GM12878 (cell line): Measurements from ENCODE around the gene CDK5R1. TPM values are rescaled to one million over a fixed set of nuclear protein-coding genes. Genes with fewer than 3 reads are reported as not detected.

Source experiments
- ATAC-seq: fragments of 200-7000 bp; cut with Tn5 transposase; 3 replicates; pipeline ENCODE4 v1.9.1; 2020; ENCODE audit warnings: mild to moderate bottlenecking, moderate library complexity
- BruUV-seq: library from RNA; stranded (reverse); fragments of 400-500 nt; replicated peaks from 2 replicates; lab custom pipeline; 2021; lab: Mats Ljungman, UMichigan
- CTCF ChIA-PET: fragments of 300-600 bp; sonication (Branson Sonifier 250); formaldehyde crosslinking; extraction: SDS; loops from one replicate; lab custom pipeline; 2021; ENCODE audit warnings: inconsistent platforms; lab: Yijun Ruan, JAX
- POLR2A ChIA-PET: fragments of 350-600 bp; formaldehyde crosslinking; extraction: SDS; loops from one replicate; lab custom pipeline; 2021; ENCODE audit warnings: inconsistent platforms; lab: Charles Lee
- RAD21 ChIA-PET: fragments of 300-600 bp; sonication (Branson Sonifier 250); formaldehyde crosslinking; loops from one replicate; lab custom pipeline; 2023; ENCODE audit warnings: antibody characterized with exemption; ENCODE audit not compliant: unreplicated experiment; lab: Charles Lee
- SMC1A ChIA-PET: fragments of 300-600 bp; sonication (Branson Sonifier 250); formaldehyde crosslinking; loops from one replicate; lab custom pipeline; 2023; ENCODE audit not compliant: unreplicated experiment, uncharacterized antibody; lab: Charles Lee
- DNase-seq: peaks from one replicate; pipeline ENCODE4 v3.0.0-alpha.2; 2011; ENCODE audit warnings: low read depth, low spot score
- FAIRE-seq: peaks from 3 replicates; lab custom pipeline; 2011; peaks lifted over from hg19 to GRCh38; lab: Jason Lieb, UNC
- H2AFZ ChIP-seq: 2 replicates; pipeline ENCODE4 v1.6.0; 2011; ENCODE audit warnings: low read depth, low read length, control low read depth; ENCODE audit not compliant: control insufficient read depth
- H3K27ac ChIP-seq: 2 replicates; pipeline ENCODE4 v1.5.1; 2011; ENCODE audit warnings: control low read depth; ENCODE audit not compliant: control insufficient read depth, insufficient read depth
- H3K27me3 ChIP-seq, 2 experiments: replicated peaks in 1 of 2; 2 replicates each; pipeline versions ENCODE4 v1.6.0 to v1.6.1; 2011; ENCODE audit warnings: low read length in 1 of 2; ENCODE audit not compliant: control insufficient read depth in 2 of 2, insufficient read depth in 2 of 2
- H3K36me3 ChIP-seq, 2 experiments: 2 replicates each; pipeline ENCODE4 v1.5.1; 2011; ENCODE audit warnings: low read length in 1 of 2; ENCODE audit not compliant: control insufficient read depth in 2 of 2, insufficient read depth in 2 of 2
- H3K4me1 ChIP-seq: 2 replicates; pipeline ENCODE4 v1.6.1; 2011; ENCODE audit warnings: mild to moderate bottlenecking, low read length, moderate library complexity, mixed read lengths; ENCODE audit not compliant: control insufficient read depth, insufficient read depth
- H3K4me2 ChIP-seq: 2 replicates; pipeline ENCODE4 v1.6.0; 2011; ENCODE audit warnings: control low read depth; ENCODE audit not compliant: control insufficient read depth, insufficient read depth
- H3K4me3 ChIP-seq: fragments of 200-600 bp; sonication (generic); 2 replicates; pipeline ENCODE4 v1.5.1; 2016
- H3K79me2 ChIP-seq: 2 replicates; pipeline ENCODE4 v1.6.0; 2011; ENCODE audit warnings: low read length; ENCODE audit not compliant: control insufficient read depth, insufficient read depth
- H3K9ac ChIP-seq: 2 replicates; pipeline ENCODE4 v1.8.0; 2011; ENCODE audit warnings: low read length, control low read depth, mixed read lengths; ENCODE audit not compliant: control insufficient read depth, insufficient read depth
- H3K9me3 ChIP-seq: replicated peaks from 3 replicates; pipeline ENCODE4 v1.5.1; 2011; ENCODE audit warnings: mild to moderate bottlenecking, low read length; ENCODE audit not compliant: control insufficient read depth, insufficient read depth
- H4K20me1 ChIP-seq: 2 replicates; pipeline ENCODE4 v1.6.0; 2011; ENCODE audit not compliant: control insufficient read depth, insufficient read depth
- ASH2L ChIP-seq: fragments of 300-600, 200-600 bp; sonication (generic); IDR thresholded peaks from 2 replicates; pipeline ENCODE4 v1.6.1; 2017; ENCODE audit warnings: low read depth, mild to moderate bottlenecking, borderline replicate concordance
- BACH1 ChIP-seq: fragments of 450-650 bp; IDR thresholded peaks from 2 replicates; pipeline ENCODE4 v1.6.1; 2017; ENCODE audit warnings: mild to moderate bottlenecking, borderline replicate concordance
- EZH2 ChIP-seq: IDR thresholded peaks from 2 replicates; pipeline ENCODE4 v1.6.1; 2012; ENCODE audit warnings: low read depth, mild to moderate bottlenecking, control low read depth, inconsistent platforms, low read length, borderline replicate concordance; ENCODE audit not compliant: control insufficient read depth
- JUNB ChIP-seq: IDR thresholded peaks from 2 replicates; pipeline ENCODE4 v1.6.1; 2016; ENCODE audit warnings: antibody characterized with exemption, mild to moderate bottlenecking
- JUND ChIP-seq: IDR thresholded peaks from 2 replicates; pipeline ENCODE4 v1.6.1; 2012; ENCODE audit warnings: low read depth, mild to moderate bottlenecking, low read length, improper control_type of control experiment, moderate library complexity
- KLF5 ChIP-seq: fragments of 450-650 bp; IDR thresholded peaks from 2 replicates; pipeline ENCODE4 v1.6.1; 2014; ENCODE audit warnings: mild to moderate bottlenecking; ENCODE audit not compliant: partially characterized antibody
- MXI1 ChIP-seq: fragments of 150-350 bp; IDR thresholded peaks from 2 replicates; pipeline ENCODE4 v1.6.1; 2011; ENCODE audit warnings: low read depth, mild to moderate bottlenecking, inconsistent platforms, low read length, improper control_type of control experiment
- PAX5 ChIP-seq: IDR thresholded peaks from 2 replicates; pipeline ENCODE4 v1.6.1; 2011; ENCODE audit warnings: low read depth, low read length, borderline replicate concordance
- PAX8 ChIP-seq: fragments of 450-650 bp; IDR thresholded peaks from 2 replicates; pipeline ENCODE4 v1.6.1; 2017; ENCODE audit warnings: mild to moderate bottlenecking, moderate library complexity
- RAD21 ChIP-seq: IDR thresholded peaks from 2 replicates; pipeline ENCODE4 v1.6.1; 2011; ENCODE audit warnings: mild to moderate bottlenecking, low read depth, low read length, moderate library complexity; ENCODE audit not compliant: insufficient read depth
- SIX5 ChIP-seq: IDR thresholded peaks from 2 replicates; pipeline ENCODE4 v1.6.1; 2011; ENCODE audit warnings: mild to moderate bottlenecking, low read depth, low read length, moderate library complexity; ENCODE audit not compliant: severe bottlenecking
- SUZ12 ChIP-seq: fragments of 200-600 bp; sonication (generic); IDR thresholded peaks from one replicate; pipeline ENCODE4 v1.6.1; 2018; ENCODE audit warnings: antibody characterized with exemption, mild to moderate bottlenecking; ENCODE audit not compliant: unreplicated experiment
- ZNF622 ChIP-seq: fragments of 450-650 bp; IDR thresholded peaks from 2 replicates; pipeline ENCODE4 v1.6.1; 2017; ENCODE audit warnings: mild to moderate bottlenecking, inconsistent platforms
- WGBS: methylation state at CpG from one replicate; pipeline ENCODE4 v1.1.6; 2016; ENCODE audit warnings: low lambda C conversion rate; ENCODE audit not compliant: insufficient replicate concordance, insufficient coverage; ENCODE audit errors: missing lambda C conversion rate; 5-methylcytosine and 5-hydroxymethylcytosine counted together
- in situ Hi-C: fragments of 300-500 bp; cut with MboI; formaldehyde crosslinking; loops from 9 replicates; pipeline ENCODE4 v1.14.3; 2018; ENCODE audit warnings: mixed read lengths
- intact Hi-C: fragments of 100-400 bp; cut with micrococcal nuclease; formaldehyde crosslinking; loops from one replicate; pipeline ENCODE4 v1.14.2; 2022; ENCODE audit not compliant: unreplicated experiment
- polyA plus RNA-seq, 11 experiments: library from polyadenylated mRNA; depleted of rRNA in 4 of 11; unstranded in 6 of 11; stranded (reverse) in 5 of 11; fragments of >200 nt; fragmentation: Nextera tagmentation in 4 of 11; fragmentation: Illumina TruSeq in 1 of 11; extraction: Ambion mirVana in 4 of 11; extraction: Trizol in 1 of 11; gene quantifications; 1 replicate in 1 of 11; 2 replicates in 10 of 11; pipeline versions ENCODE4 v1.2.1 to v1.2.3, GENCODE V29; 2011 to 2016; ENCODE audit warnings: inconsistent platforms in 2 of 11, missing spikeins in 2 of 11, low read depth in 1 of 11
- total RNA-seq, 4 experiments: library from RNA; depleted of rRNA in 3 of 4; stranded (reverse); fragments of >200 nt in 3 of 4; fragmentation: Illumina TruSeq in 1 of 4; extraction: Trizol in 1 of 4; gene quantifications; 2 replicates each; pipeline versions ENCODE4 v1.2.1 to v1.2.3, GENCODE V29; 2013 to 2021
- TF ChIP-seq, protein P1 (sequence below): fragments of 450-650 bp; formaldehyde crosslinking; IDR thresholded peaks from 2 replicates; pipeline ENCODE4 v1.5.0; 2022; ENCODE audit warnings: mild to moderate bottlenecking, missing genetic modification characterization
- TF ChIP-seq, protein P2 (sequence below): fragments of 450-650 bp; IDR thresholded peaks from 2 replicates; pipeline ENCODE4 v1.6.1; 2017; ENCODE audit warnings: low read depth, mild to moderate bottlenecking, moderate library complexity

The CDK5R1 gene
- total and polyA plus RNA-seq, 10 of the 15 experiments (the other 5 are each of a cell fraction or from before 2014, with no cell fraction given): 1.1 to 28.3 (median 12.2) TPM

DNA sequence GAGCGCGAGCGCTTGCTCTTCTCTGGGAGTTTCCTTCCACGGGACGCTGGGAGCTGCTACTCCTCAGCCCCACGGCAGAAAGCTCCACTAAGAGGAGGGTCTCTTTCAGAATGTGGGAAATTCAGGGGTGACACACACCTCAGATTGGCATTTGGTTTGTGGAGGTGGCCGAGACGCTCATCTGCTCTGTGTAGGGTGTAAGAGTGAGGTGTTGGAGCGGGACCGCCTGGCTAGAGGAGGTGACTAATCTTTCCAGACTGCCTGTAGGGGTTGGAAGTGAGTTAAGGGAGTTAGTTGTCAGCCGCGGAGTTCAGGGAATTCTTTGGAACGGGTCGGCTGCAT, 41.7 kb upstream of the CDK5R1 start:
- RAD21 ChIA-PET: interaction anchor here (1.1 to 2.0 kb wide), 5 partner anchors 42 to 283 kb away, joined by 3 to 4 read pairs (median 3); partner anchors contain the start of gene CDK5R1
- H4K20me1 ChIP-seq: no peaks in the 10 kb centered on the region; the same call in 1 of the 2 replicates
- WGBS: 2% methylated on average over 14 of the region's 14 CpGs
- no peak for FAIRE-seq
- H3K27me3 ChIP-seq: no peaks in the 10 kb centered on the region
- CTCF ChIA-PET: interaction anchor here (1.1 to 6.3 kb wide), 11 partner anchors 9 to 310 kb away, joined by 3 to 102 read pairs (median 6); no protein-coding TSS in a partner anchor
- H3K9ac ChIP-seq: peak overlapping the region; percentile 93
- POLR2A ChIA-PET: interaction anchor here (0.5 kb wide), 1 partner anchor 21 kb away, joined by 3 read pairs; no protein-coding TSS in a partner anchor
- H3K9me3 ChIP-seq: no peaks in the 10 kb centered on the region; the same call in 2 of the 3 replicates
- in situ Hi-C loops: no loop called here
- no peak for DNase-seq
- peaks cover 2 to 8% of the 10 kb centered on the region in 2 experiments; a peak in 3 of 4 replicates for H3K36me3 ChIP-seq
- peaks cover 3% of the 10 kb centered on the region for H3K4me1 ChIP-seq
- TF ChIP-seq SIX5: no peak
- TF ChIP-seq JUNB: no peak
- TF ChIP-seq MXI1: no peak
- TF ChIP-seq, protein P1, sequence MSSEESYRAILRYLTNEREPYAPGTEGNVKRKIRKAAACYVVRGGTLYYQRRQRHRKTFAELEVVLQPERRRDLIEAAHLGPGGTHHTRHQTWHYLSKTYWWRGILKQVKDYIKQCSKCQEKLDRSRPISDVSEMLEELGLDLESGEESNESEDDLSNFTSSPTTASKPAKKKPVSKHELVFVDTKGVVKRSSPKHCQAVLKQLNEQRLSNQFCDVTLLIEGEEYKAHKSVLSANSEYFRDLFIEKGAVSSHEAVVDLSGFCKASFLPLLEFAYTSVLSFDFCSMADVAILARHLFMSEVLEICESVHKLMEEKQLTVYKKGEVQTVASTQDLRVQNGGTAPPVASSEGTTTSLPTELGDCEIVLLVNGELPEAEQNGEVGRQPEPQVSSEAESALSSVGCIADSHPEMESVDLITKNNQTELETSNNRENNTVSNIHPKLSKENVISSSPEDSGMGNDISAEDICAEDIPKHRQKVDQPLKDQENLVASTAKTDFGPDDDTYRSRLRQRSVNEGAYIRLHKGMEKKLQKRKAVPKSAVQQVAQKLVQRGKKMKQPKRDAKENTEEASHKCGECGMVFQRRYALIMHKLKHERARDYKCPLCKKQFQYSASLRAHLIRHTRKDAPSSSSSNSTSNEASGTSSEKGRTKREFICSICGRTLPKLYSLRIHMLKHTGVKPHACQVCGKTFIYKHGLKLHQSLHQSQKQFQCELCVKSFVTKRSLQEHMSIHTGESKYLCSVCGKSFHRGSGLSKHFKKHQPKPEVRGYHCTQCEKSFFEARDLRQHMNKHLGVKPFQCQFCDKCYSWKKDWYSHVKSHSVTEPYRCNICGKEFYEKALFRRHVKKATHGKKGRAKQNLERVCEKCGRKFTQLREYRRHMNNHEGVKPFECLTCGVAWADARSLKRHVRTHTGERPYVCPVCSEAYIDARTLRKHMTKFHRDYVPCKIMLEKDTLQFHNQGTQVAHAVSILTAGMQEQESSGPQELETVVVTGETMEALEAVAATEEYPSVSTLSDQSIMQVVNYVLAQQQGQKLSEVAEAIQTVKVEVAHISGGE (CRISPR knock-in tag): no peak
- no peak for TF ChIP-seq ASH2L
- TF ChIP-seq BACH1: no peak
- no peak for TF ChIP-seq EZH2
- no peak for TF ChIP-seq PAX5
- no peak for TF ChIP-seq JUND
- no peak for TF ChIP-seq ZNF622
- TF ChIP-seq, protein P2, sequence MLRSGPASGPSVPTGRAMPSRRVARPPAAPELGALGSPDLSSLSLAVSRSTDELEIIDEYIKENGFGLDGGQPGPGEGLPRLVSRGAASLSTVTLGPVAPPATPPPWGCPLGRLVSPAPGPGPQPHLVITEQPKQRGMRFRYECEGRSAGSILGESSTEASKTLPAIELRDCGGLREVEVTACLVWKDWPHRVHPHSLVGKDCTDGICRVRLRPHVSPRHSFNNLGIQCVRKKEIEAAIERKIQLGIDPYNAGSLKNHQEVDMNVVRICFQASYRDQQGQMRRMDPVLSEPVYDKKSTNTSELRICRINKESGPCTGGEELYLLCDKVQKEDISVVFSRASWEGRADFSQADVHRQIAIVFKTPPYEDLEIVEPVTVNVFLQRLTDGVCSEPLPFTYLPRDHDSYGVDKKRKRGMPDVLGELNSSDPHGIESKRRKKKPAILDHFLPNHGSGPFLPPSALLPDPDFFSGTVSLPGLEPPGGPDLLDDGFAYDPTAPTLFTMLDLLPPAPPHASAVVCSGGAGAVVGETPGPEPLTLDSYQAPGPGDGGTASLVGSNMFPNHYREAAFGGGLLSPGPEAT: no peak
- TF ChIP-seq KLF5: no peak
- no peak for TF ChIP-seq RAD21
- TF ChIP-seq SUZ12: no peak
- no peak for TF ChIP-seq PAX8
- H3K27ac ChIP-seq: peak overlapping the region; percentile 81
- peak overlapping the region; percentile 82 for H2AFZ ChIP-seq
- H3K79me2 ChIP-seq: peaks cover 46% of the 10 kb centered on the region
- SMC1A ChIA-PET: interaction anchor here (0.9 to 2.2 kb wide), 7 partner anchors 17 to 338 kb away, joined by 3 to 8 read pairs (median 3); no protein-coding TSS in a partner anchor
- H3K4me3 ChIP-seq: peak overlapping the region; percentile 97
- BruUV-seq: no TSS peak
- peak; percentile 51 for ATAC-seq
- peak overlapping the region; percentile 53 for H3K4me2 ChIP-seq
- intact Hi-C loops: loop anchor here (2.0 kb wide), 1 partner anchor 192 kb away; no protein-coding TSS in a partner anchor
